GM12801 (cell line): ENCODE measurements around the gene OR51T1.

ENCODE experiments used
- CTCF ChIP-seq: IDR thresholded peaks from one replicate; pipeline ENCODE4 v1.5.1; 2011; ENCODE audit warnings: control low read depth; ENCODE audit not compliant: insufficient read length; ENCODE audit errors: extremely low read depth

OR51T1 gene

DNA sequence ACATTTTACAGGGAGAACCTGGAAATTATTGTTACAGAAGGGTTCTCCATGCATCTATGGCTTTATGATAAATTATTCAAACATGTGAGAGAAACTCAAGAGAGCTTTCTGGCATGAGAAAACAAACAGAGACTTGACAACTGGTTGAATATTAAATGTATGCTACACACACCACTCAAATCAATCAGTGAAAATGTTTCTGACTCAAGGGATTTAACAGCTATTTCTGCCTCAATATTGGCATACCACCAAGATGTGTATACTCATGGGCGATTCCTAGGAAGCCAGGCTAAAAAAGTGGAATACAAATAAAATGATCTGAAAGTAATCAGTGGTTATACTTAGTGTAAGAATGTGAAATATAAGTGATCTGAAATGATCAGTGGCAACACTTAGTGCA lies 15.8 kb upstream of the OR51T1 start:
- TF ChIP-seq CTCF: no peak

GRCh38 chr11:4881188-4881587 lies 512 bp upstream of the OR51T1 start:
- TF ChIP-seq CTCF: no peak

GRCh38 chr11:4882543-4882942 lies 843 bp downstream of the OR51T1 start:
- no peak for TF ChIP-seq CTCF

DNA sequence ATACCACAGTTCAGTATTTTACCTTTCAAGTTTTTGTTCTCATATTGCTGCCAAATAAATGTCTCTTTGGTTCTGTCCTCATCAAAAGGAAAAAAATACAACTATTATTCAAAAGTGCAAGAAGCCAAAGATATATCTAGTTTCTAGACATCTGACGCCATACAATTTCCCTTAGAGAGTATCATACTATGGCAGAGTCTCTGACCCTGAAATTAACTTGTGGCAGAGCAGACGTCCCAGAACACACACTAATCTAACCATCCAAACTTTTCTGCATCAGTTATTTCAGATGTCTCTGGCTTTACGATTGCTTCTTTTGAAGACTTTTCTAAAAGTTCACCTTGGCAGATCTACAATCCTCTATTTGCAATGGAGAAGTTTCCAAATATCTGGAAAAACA lies 2.7 kb downstream of the OR51T1 start:
- TF ChIP-seq CTCF: no peak

DNA sequence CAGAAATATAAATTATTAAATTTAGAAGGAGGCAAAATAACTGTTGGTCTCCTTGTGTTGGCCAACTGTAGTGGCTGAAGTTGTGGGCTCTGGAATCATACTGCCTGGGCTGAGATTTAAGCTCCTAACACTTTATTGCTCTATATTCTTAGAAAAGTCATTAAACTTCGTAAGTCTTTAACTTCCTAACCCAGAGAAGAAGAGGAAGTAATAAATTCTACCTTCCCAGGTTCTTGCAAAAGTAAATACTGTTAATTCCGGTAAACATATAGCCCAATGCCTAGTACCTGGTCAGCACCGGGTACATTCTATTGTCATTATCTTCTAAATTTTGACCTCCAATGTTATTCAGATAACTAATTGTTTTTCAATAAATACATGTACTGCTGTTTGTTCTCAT lies 4.5 kb downstream of the OR51T1 start:
- TF ChIP-seq CTCF: no peak

DNA sequence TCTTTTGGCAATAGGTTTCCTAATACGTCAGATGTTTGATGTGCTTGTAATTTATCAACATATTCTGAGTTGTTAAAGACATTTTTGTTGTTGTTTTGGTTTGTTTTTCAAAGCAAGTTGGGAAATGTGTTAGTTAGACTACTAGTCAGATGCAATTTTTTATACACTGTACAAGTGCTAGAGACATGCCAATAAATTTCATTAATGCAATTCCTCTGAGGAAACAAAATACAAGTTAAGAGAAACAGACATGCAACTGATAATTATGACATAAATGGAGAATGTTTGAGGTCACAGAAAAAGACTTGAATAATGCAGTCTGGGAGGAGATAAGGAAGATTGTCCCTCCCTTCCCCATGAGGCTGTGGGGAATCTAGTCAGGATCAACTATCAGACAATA lies 5.9 kb downstream of the OR51T1 start:
- TF ChIP-seq CTCF: no peak

DNA sequence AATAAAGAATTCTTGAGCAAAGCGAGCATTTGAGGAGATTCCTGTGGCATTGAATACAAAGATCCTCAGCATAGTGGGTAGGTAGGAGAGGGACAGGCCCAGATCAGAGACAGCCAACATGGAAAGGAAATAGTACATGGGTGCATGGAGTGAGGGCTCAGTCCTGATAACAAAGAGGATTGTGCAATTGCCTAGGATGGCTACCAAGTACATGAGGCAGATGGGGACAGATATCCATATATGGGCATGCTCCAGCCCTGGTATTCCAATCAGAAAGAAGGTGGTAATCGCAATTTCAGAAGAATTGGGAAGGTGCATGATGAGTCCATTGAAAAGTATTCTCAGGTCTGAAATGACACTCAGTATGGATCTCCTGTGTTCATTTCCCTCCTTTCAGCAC lies 8.6 kb downstream of the OR51T1 start:
- no peak for TF ChIP-seq CTCF
